OCI-LY3 (cell line): ENCODE data around the gene SLC27A5.

Experiments
- EZH2phosphoT487 ChIP-seq: fragments of 200-600 bp; shearing (Covaris generic); IDR thresholded peaks from 2 replicates; pipeline ENCODE4 v1.6.1; 2018; ENCODE audit warnings: antibody characterized with exemption, mixed run types, low read depth
- TF ChIP-seq, protein P1 (sequence below): fragments of 200-600, 300-600 bp; sonication (generic); IDR thresholded peaks from 2 replicates; pipeline ENCODE4 v1.5.1; 2014; ENCODE audit warnings: antibody characterized with exemption, low read length, low read depth

DNA sequence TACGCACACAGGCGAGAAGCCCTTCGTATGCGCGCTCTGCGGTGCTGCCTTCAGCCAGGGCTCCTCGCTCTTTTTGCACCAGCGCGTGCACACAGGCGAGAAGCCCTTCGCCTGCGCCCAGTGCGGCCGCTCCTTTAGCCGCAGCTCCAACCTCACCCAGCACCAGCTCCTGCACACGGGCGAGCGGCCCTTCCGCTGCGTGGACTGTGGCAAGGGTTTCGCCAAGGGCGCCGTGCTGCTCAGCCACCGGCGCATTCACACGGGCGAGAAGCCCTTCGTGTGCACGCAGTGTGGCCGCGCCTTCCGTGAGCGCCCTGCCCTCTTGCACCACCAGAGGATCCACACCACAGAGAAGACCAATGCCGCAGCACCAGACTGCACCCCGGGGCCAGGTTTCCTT is 55.7 kb downstream of the SLC27A5 start:
- TF ChIP-seq, protein P1, sequence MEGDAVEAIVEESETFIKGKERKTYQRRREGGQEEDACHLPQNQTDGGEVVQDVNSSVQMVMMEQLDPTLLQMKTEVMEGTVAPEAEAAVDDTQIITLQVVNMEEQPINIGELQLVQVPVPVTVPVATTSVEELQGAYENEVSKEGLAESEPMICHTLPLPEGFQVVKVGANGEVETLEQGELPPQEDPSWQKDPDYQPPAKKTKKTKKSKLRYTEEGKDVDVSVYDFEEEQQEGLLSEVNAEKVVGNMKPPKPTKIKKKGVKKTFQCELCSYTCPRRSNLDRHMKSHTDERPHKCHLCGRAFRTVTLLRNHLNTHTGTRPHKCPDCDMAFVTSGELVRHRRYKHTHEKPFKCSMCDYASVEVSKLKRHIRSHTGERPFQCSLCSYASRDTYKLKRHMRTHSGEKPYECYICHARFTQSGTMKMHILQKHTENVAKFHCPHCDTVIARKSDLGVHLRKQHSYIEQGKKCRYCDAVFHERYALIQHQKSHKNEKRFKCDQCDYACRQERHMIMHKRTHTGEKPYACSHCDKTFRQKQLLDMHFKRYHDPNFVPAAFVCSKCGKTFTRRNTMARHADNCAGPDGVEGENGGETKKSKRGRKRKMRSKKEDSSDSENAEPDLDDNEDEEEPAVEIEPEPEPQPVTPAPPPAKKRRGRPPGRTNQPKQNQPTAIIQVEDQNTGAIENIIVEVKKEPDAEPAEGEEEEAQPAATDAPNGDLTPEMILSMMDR, result no peak
- no peak for TF ChIP-seq EZH2phosphoT487
